ENCODE data around the gene ZNF750.

- TF ChIP-seq POLR2A (IDR thresholded peaks at IDR 0.05; ENCODE audit: extremely low read depth, insufficient read length) (no peak), CTCF (IDR thresholded peaks at IDR 0.05; ENCODE audit: low read depth, low read length) (no peak), MYC (IDR thresholded peaks at IDR 0.05; ENCODE audit: low read depth, low read length) (no peak)
These were observed 26.3 kb downstream of the ZNF750 start for GRCh38 chr17:82813299-82814051.

Data from NB4 (cell line).